ENCODE measurements around the gene KIAA0319L. TPM values are rescaled to one million over a fixed set of nuclear protein-coding genes. Genes with fewer than 3 reads are reported as not detected.

KIAA0319L gene
- total and polyA plus RNA-seq, 2 experiments from 2014 or later, result 27.2 to 75.1 TPM

GRCh38 chr1:35531368-35531767 is 25.8 kb downstream of the KIAA0319L start:
- Histone ChIP-seq H3K4me3 (no peak overlapping the region), H3K27me3 (ENCODE audit: insufficient read depth) (no peaks in the 10 kb centered on the region), H3K36me3 (ENCODE audit: insufficient read depth) (peaks cover 12% of the 10 kb centered on the region), H3K4me1 (ENCODE audit: insufficient read depth) (peaks cover 28% of the 10 kb centered on the region), H3K4me2 (no peak overlapping the region), H3K9me2 (ENCODE audit: insufficient read depth) (no peaks in the 10 kb centered on the region), H2AFZ (no peak overlapping the region), H3K27ac (ENCODE audit: low read depth) (no peak overlapping the region), H3F3A (replicated peaks; ENCODE audit: low read depth) (no peaks in the 10 kb centered on the region), H4K20me1 (replicated peaks; ENCODE audit: insufficient read depth) (no peaks in the 10 kb centered on the region), H3K79me2 (replicated peaks; ENCODE audit: insufficient read depth) (peaks cover 47% of the 10 kb centered on the region)
- Mint-ChIP-seq H3K27me3 (ENCODE audit: insufficient read depth, low read depth, poor library complexity) (peaks cover 3% of the 10 kb centered on the region), H3K4me1 (peaks cover 25% of the 10 kb centered on the region), H3K36me3 (ENCODE audit: low read depth) (peaks cover 70% of the 10 kb centered on the region), H3K4me3 (no peak overlapping the region), H3K9me3 (peaks cover 37% of the 10 kb centered on the region; the same call in 2 of the 3 replicates), H3K27ac (no peak overlapping the region)
- ATAC-seq, result no peak
- DNase-seq (ENCODE audit: low spot score), result no peak
- TF ChIP-seq STAT1 (IDR thresholded peaks at IDR 0.05; ENCODE audit: unreplicated experiment) (no peak), CTCF (conservative IDR thresholded peaks at IDR 0.05; ENCODE audit: low read depth in 2 of 2) (no peak), CREB1 (CRISPR knock-in tag; IDR thresholded peaks at IDR 0.05; ENCODE audit: low read depth) (no peak), POLR2AphosphoS5 (IDR thresholded peaks at IDR 0.05; ENCODE audit: low read depth) (no peak), JUNB (IDR thresholded peaks at IDR 0.05; ENCODE audit: unreplicated experiment) (no peak), ZNF462 (CRISPR knock-in tag; IDR thresholded peaks at IDR 0.05) (no peak), ZNF114 (CRISPR knock-in tag; IDR thresholded peaks at IDR 0.05) (no peak), EZH2 (IDR thresholded peaks at IDR 0.05; ENCODE audit: low read depth, unreplicated experiment) (no peak), REST (IDR thresholded peaks at IDR 0.05; ENCODE audit: unreplicated experiment) (no peak), ETS1 (IDR thresholded peaks at IDR 0.05) (no peak), ZNF331 (CRISPR knock-in tag; IDR thresholded peaks at IDR 0.05; ENCODE audit: low read depth) (no peak), EZH2phosphoT487 (IDR thresholded peaks at IDR 0.05; ENCODE audit: unreplicated experiment) (no peak), NANOG (IDR thresholded peaks at IDR 0.05; ENCODE audit: borderline replicate concordance) (no peak)

Data from GM23338 (cell line).